WTC11 (cell line): ENCODE data around the gene GRM5.

Source experiments
- ESRRA ChIP-seq: sonication (generic); formaldehyde crosslinking; IDR thresholded peaks from 2 replicates; pipeline ENCODE4 v1.8.1; 2022; ENCODE audit warnings: mild to moderate bottlenecking, missing genetic modification reagents, borderline replicate concordance
- GTF2I ChIP-seq: fragments of 250-450 bp; sonication (Bioruptor Pico); conservative IDR thresholded peaks from 2 replicates; pipeline ENCODE4 v1.4.0; 2021; ENCODE audit warnings: mild to moderate bottlenecking
- KAT7 ChIP-seq: sonication (generic); formaldehyde crosslinking; IDR thresholded peaks from 2 replicates; pipeline ENCODE4 v1.8.1; 2023; ENCODE audit warnings: missing genetic modification reagents, mild to moderate bottlenecking, borderline replicate concordance
- MAX ChIP-seq: sonication (generic); formaldehyde crosslinking; IDR thresholded peaks from 2 replicates; pipeline ENCODE4 v1.8.0; 2022; ENCODE audit warnings: mild to moderate bottlenecking, missing genetic modification reagents
- MXD4 ChIP-seq: fragments of 250-450 bp; sonication (Bioruptor Pico); IDR thresholded peaks from 2 replicates; pipeline ENCODE4 v1.8.0; 2021; ENCODE audit warnings: mild to moderate bottlenecking, moderate library complexity, borderline replicate concordance
- NFYB ChIP-seq: sonication (generic); formaldehyde crosslinking; conservative IDR thresholded peaks from 2 replicates; pipeline ENCODE4 v1.8.0; 2022; ENCODE audit warnings: low read depth, missing genetic modification reagents
- PREB ChIP-seq: sonication (generic); formaldehyde crosslinking; IDR thresholded peaks from 2 replicates; pipeline ENCODE4 v1.8.1; 2022; ENCODE audit warnings: mild to moderate bottlenecking, missing genetic modification reagents, moderate library complexity, borderline replicate concordance
- SMAD4 ChIP-seq: sonication (generic); formaldehyde crosslinking; IDR thresholded peaks from 2 replicates; pipeline ENCODE4 v1.8.0; 2022; ENCODE audit warnings: mild to moderate bottlenecking, missing genetic modification reagents
- ZNF232 ChIP-seq: sonication (generic); formaldehyde crosslinking; IDR thresholded peaks from 2 replicates; pipeline ENCODE4 v1.8.0; 2022; ENCODE audit warnings: mild to moderate bottlenecking, missing genetic modification reagents
- TF ChIP-seq, protein P1 (sequence below): sonication (generic); formaldehyde crosslinking; IDR thresholded peaks from 2 replicates; pipeline ENCODE4 v1.8.1; 2023; ENCODE audit warnings: mild to moderate bottlenecking, missing genetic modification reagents, moderate library complexity
- TF ChIP-seq, protein P2 (sequence below): fragments of 200-600 bp; IDR thresholded peaks from 2 replicates; pipeline ENCODE4 v1.8.0; 2022; ENCODE audit warnings: antibody characterized with exemption
- TF ChIP-seq, protein P3 (sequence below): sonication (generic); formaldehyde crosslinking; IDR thresholded peaks from 2 replicates; pipeline ENCODE4 v1.8.1; 2022; ENCODE audit warnings: missing genetic modification reagents, borderline replicate concordance

- TF ChIP-seq, protein P1, sequence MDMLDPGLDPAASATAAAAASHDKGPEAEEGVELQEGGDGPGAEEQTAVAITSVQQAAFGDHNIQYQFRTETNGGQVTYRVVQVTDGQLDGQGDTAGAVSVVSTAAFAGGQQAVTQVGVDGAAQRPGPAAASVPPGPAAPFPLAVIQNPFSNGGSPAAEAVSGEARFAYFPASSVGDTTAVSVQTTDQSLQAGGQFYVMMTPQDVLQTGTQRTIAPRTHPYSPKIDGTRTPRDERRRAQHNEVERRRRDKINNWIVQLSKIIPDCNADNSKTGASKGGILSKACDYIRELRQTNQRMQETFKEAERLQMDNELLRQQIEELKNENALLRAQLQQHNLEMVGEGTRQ (CRISPR knock-in tag) = no peak
- TF ChIP-seq, protein P2, sequence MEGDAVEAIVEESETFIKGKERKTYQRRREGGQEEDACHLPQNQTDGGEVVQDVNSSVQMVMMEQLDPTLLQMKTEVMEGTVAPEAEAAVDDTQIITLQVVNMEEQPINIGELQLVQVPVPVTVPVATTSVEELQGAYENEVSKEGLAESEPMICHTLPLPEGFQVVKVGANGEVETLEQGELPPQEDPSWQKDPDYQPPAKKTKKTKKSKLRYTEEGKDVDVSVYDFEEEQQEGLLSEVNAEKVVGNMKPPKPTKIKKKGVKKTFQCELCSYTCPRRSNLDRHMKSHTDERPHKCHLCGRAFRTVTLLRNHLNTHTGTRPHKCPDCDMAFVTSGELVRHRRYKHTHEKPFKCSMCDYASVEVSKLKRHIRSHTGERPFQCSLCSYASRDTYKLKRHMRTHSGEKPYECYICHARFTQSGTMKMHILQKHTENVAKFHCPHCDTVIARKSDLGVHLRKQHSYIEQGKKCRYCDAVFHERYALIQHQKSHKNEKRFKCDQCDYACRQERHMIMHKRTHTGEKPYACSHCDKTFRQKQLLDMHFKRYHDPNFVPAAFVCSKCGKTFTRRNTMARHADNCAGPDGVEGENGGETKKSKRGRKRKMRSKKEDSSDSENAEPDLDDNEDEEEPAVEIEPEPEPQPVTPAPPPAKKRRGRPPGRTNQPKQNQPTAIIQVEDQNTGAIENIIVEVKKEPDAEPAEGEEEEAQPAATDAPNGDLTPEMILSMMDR = no peak
- TF ChIP-seq PREB (CRISPR knock-in tag) (no peak), NFYB (no peak), SMAD4 (CRISPR knock-in tag) (no peak), MXD4 (no peak), KAT7 (no peak), GTF2I (CRISPR knock-in tag) (no peak), ZNF232 (no peak), MAX (no peak), ESRRA (CRISPR knock-in tag) (no peak)
- TF ChIP-seq, protein P3, sequence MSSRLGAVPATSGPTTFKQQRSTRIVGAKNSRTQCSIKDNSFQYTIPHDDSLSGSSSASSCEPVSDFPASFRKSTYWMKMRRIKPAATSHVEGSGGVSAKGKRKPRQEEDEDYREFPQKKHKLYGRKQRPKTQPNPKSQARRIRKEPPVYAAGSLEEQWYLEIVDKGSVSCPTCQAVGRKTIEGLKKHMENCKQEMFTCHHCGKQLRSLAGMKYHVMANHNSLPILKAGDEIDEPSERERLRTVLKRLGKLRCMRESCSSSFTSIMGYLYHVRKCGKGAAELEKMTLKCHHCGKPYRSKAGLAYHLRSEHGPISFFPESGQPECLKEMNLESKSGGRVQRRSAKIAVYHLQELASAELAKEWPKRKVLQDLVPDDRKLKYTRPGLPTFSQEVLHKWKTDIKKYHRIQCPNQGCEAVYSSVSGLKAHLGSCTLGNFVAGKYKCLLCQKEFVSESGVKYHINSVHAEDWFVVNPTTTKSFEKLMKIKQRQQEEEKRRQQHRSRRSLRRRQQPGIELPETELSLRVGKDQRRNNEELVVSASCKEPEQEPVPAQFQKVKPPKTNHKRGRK (CRISPR knock-in tag) = no peak
Measured at GRCh38 chr11:88806410-88806809, 259.4 kb downstream of the GRM5 start.
